MCF 10A (cell line): ENCODE measurements around the gene TMEM255A. TPM values are rescaled to one million over a fixed set of nuclear protein-coding genes. Genes with fewer than 3 reads are reported as not detected.
A peak's percentile ranks its signal among the peaks of the same experiment; 100 is the strongest.

Experiments
- BruUV-seq: library from RNA; stranded (reverse); fragments of 400-500 nt; replicated peaks from 2 replicates; lab custom pipeline; 2021; lab: Mats Ljungman, UMichigan
- CTCF ChIA-PET: fragments of 300-600 bp; sonication (Branson Sonifier 250); formaldehyde crosslinking; extraction: SDS; loops from one replicate; lab custom pipeline; 2021; ENCODE audit warnings: antibody characterized with exemption, inconsistent platforms; lab: Yijun Ruan, JAX
- POLR2A ChIA-PET: fragments of 300-600, 350-650 bp; sonication (Branson Sonifier 250); formaldehyde crosslinking; extraction: SDS; loops from one replicate; lab custom pipeline; 2020; ENCODE audit warnings: antibody characterized with exemption, inconsistent platforms; lab: Yijun Ruan, JAX
- DNase-seq: peaks from one replicate; pipeline ENCODE4 v3.0.0-alpha.2; 2018; ENCODE audit not compliant: unreplicated experiment
- H3K27ac Mint-ChIP-seq: one replicate; pipeline ENCODE4 v1.8.0; 2022; ENCODE audit warnings: mild to moderate bottlenecking, low read depth, mixed read lengths; ENCODE audit not compliant: unreplicated experiment
- H3K27me3 Mint-ChIP-seq: one replicate; pipeline ENCODE4 v1.8.0; 2022; ENCODE audit warnings: mixed read lengths; ENCODE audit not compliant: insufficient read depth, unreplicated experiment
- H3K36me3 Mint-ChIP-seq: one replicate; pipeline ENCODE4 v1.8.0; 2022; ENCODE audit warnings: mild to moderate bottlenecking, moderate library complexity, mixed read lengths; ENCODE audit not compliant: insufficient read depth, unreplicated experiment
- H3K4me1 Mint-ChIP-seq: one replicate; pipeline ENCODE4 v1.8.0; 2022; ENCODE audit warnings: mixed read lengths; ENCODE audit not compliant: insufficient read depth, unreplicated experiment
- H3K4me3 Mint-ChIP-seq: one replicate; pipeline ENCODE4 v1.8.0; 2022; ENCODE audit warnings: mild to moderate bottlenecking, moderate library complexity, mixed read lengths; ENCODE audit not compliant: unreplicated experiment
- H3K9me3 Mint-ChIP-seq: one replicate; pipeline ENCODE4 v1.8.0; 2022; ENCODE audit warnings: mixed read lengths; ENCODE audit not compliant: unreplicated experiment
- intact Hi-C: fragments of 100-400 bp; cut with micrococcal nuclease; formaldehyde crosslinking; loops from 2 replicates; pipeline ENCODE4 v1.14.1; 2022
- total RNA-seq: library from RNA; stranded (reverse); gene quantifications from 2 replicates; pipeline ENCODE4 v1.2.3, GENCODE V29; 2022
- TF ChIP-seq, protein P1 (sequence below): fragments of 200-600 bp; IDR thresholded peaks from one replicate; pipeline ENCODE4 v1.8.0; 2022; ENCODE audit warnings: antibody characterized with exemption, mild to moderate bottlenecking; ENCODE audit not compliant: unreplicated experiment

TMEM255A gene
- total RNA-seq, 1 experiment from 2014 or later: not detected

DNA sequence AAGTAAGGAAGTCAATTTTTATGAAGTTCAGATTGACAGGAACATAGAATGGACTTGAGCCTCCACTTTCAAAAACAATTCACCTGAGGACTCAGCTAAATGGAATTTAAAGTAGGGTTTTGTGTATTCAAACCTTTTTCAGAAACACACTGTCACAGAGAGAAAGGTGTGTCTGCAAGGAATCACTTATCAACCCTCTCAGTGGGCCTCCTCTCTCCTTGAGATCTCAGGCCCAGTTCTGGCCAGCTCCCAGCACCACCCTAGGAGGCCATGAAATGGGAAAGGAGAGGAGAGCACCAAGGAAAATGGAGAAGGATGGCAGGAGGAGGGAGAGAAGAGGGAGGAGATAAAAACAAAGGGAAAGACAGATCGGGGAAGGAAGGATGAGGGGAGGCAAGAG, 28.6 kb downstream of the TMEM255A start:
- H3K27ac Mint-ChIP-seq: peak overlapping the region; percentile 36
- TF ChIP-seq, protein P1, sequence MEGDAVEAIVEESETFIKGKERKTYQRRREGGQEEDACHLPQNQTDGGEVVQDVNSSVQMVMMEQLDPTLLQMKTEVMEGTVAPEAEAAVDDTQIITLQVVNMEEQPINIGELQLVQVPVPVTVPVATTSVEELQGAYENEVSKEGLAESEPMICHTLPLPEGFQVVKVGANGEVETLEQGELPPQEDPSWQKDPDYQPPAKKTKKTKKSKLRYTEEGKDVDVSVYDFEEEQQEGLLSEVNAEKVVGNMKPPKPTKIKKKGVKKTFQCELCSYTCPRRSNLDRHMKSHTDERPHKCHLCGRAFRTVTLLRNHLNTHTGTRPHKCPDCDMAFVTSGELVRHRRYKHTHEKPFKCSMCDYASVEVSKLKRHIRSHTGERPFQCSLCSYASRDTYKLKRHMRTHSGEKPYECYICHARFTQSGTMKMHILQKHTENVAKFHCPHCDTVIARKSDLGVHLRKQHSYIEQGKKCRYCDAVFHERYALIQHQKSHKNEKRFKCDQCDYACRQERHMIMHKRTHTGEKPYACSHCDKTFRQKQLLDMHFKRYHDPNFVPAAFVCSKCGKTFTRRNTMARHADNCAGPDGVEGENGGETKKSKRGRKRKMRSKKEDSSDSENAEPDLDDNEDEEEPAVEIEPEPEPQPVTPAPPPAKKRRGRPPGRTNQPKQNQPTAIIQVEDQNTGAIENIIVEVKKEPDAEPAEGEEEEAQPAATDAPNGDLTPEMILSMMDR: no peak
- ChIA-PET CTCF (interaction anchor here (2.8 kb wide), 1 partner anchor 17 kb away, joined by 11 read pairs; no protein-coding TSS in a partner anchor), POLR2A (no interaction called here)
- no TSS peak for BruUV-seq
- peaks cover 9% of the 10 kb centered on the region for H3K9me3 Mint-ChIP-seq
- H3K36me3 Mint-ChIP-seq: no peaks in the 10 kb centered on the region
- no peak for DNase-seq
- peaks cover 28% of the 10 kb centered on the region for H3K27me3 Mint-ChIP-seq
- H3K4me3 Mint-ChIP-seq: no peak overlapping the region
- intact Hi-C loops: no loop called here
- no peaks in the 10 kb centered on the region for H3K4me1 Mint-ChIP-seq

DNA sequence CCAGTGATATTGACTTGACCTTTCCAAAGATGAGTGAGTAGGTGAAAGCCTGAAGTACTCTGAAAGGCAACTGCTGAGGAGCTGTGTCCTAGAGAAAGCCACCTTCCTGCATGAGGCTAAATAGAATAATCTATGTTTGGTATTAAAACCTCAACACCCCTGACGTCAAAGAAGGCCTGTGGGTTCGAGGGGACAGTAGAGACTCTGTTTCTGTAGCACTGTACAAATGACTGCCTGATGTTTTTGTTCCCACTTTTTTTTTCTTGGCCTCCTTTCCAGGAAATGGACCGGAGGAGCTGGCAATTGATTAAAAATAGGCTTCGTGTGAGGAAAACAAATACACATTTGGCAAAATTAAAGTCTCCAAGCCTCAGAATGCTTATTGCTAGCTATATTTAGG, 29.5 kb downstream of the TMEM255A start:
- intact Hi-C loops: no loop called here
- Mint-ChIP-seq H3K4me3 (no peak overlapping the region), H3K36me3 (no peaks in the 10 kb centered on the region), H3K9me3 (peaks cover 9% of the 10 kb centered on the region), H3K27me3 (peaks cover 28% of the 10 kb centered on the region), H3K4me1 (no peaks in the 10 kb centered on the region), H3K27ac (no peak overlapping the region)
- DNase-seq: no peak
- ChIA-PET POLR2A (no interaction called here), CTCF (interaction anchor here (0.7 to 2.8 kb wide), 2 partner anchors 18 to 193 kb away, joined by 7 to 11 read pairs; no protein-coding TSS in a partner anchor)
- no TSS peak for BruUV-seq
- TF ChIP-seq, protein P1: no peak

DNA sequence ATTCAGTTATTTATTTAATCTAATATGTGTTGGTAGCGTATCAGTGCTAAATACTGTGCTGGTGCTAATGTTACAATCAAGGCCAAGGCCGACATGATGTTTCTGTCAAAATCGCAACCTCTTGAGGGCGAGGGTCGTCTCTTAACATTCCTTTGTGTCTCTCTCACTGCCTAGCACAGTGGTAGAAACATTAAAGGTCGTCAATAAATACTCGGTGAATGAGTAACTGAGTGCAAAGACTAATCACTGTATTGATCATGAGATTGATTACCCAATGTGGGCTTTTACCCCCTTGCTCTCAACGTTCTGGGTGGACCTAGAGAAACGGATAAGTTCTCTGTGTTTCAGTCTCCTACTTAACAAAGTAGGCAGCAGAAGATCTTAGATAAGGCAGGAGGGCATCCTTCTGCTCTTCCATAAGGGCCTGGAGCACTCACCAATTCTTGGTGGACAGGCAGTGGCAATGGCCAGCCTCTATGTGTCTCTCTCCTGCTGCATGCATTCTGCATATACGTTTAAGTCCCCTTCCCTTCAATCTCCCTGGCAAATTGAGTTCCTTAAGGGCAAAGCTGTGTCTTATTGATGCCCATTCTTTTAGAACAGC, 30.1 kb downstream of the TMEM255A start:
- no TSS peak for BruUV-seq
- DNase-seq: no peak
- Mint-ChIP-seq H3K27me3 (peaks cover 28% of the 10 kb centered on the region), H3K4me3 (no peak overlapping the region), H3K36me3 (no peaks in the 10 kb centered on the region), H3K27ac (no peak overlapping the region), H3K4me1 (no peaks in the 10 kb centered on the region), H3K9me3 (peaks cover 9% of the 10 kb centered on the region)
- TF ChIP-seq, protein P1: no peak
- ChIA-PET POLR2A (no interaction called here), CTCF (interaction anchor here (0.7 to 2.8 kb wide), 2 partner anchors 19 to 194 kb away, joined by 7 to 11 read pairs; no protein-coding TSS in a partner anchor)
- intact Hi-C loops: no loop called here

DNA sequence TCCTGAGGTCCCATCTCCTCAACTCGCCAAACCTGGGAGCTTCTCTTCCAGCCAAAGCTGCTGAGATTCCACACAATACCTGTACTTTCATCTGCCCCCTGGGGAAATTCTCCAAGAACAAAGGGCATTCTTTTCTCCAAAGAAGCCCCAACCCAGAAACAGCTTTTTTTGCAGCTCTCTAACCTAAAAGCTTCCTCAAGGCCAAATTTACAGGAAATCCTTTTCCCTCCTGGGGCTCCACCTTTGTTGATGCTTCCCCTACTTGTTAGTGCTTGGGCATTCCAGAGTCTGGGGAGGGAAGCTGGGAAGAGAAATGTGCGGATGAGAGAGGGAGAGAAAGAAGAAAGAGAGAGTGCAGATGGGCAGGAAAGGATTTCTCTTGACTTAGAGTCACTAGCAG, 36.3 kb downstream of the TMEM255A start:
- H3K4me3 Mint-ChIP-seq: no peak overlapping the region
- ChIA-PET POLR2A (no interaction called here), CTCF (interaction anchor here (2.2 kb wide), 1 partner anchor 25 kb away, joined by 6 read pairs; no protein-coding TSS in a partner anchor)
- H3K27me3 Mint-ChIP-seq: no peaks in the 10 kb centered on the region
- DNase-seq: no peak
- no peak overlapping the region for H3K27ac Mint-ChIP-seq
- intact Hi-C loops: no loop called here
- no TSS peak for BruUV-seq
- H3K36me3 Mint-ChIP-seq: peaks cover 3% of the 10 kb centered on the region
- H3K4me1 Mint-ChIP-seq: peaks cover 9% of the 10 kb centered on the region
- H3K9me3 Mint-ChIP-seq: no peaks in the 10 kb centered on the region
- TF ChIP-seq, protein P1: no peak
